AG10803 (cell line): ENCODE results near the gene PHC3.
A peak's percentile ranks its signal among the peaks of the same experiment; 100 is the strongest.

ENCODE experiments used
- DNase-seq: peaks from one replicate; pipeline ENCODE4 v3.0.0; 2010; ENCODE audit warnings: low read depth
- H3K4me3 ChIP-seq: 2 replicates; pipeline ENCODE4 v1.5.1; 2011; ENCODE audit warnings: mild to moderate bottlenecking, low read length, control low read depth
- TF ChIP-seq, protein P1 (sequence below): conservative IDR thresholded peaks from 2 replicates; pipeline ENCODE4 v1.5.1; 2011; ENCODE audit warnings: mild to moderate bottlenecking, low read length, control low read depth, inconsistent platforms

PHC3 gene

GRCh38 chr3:170044271-170044670 is 137.3 kb downstream of the PHC3 start:
- no peak for DNase-seq
- TF ChIP-seq, protein P1, sequence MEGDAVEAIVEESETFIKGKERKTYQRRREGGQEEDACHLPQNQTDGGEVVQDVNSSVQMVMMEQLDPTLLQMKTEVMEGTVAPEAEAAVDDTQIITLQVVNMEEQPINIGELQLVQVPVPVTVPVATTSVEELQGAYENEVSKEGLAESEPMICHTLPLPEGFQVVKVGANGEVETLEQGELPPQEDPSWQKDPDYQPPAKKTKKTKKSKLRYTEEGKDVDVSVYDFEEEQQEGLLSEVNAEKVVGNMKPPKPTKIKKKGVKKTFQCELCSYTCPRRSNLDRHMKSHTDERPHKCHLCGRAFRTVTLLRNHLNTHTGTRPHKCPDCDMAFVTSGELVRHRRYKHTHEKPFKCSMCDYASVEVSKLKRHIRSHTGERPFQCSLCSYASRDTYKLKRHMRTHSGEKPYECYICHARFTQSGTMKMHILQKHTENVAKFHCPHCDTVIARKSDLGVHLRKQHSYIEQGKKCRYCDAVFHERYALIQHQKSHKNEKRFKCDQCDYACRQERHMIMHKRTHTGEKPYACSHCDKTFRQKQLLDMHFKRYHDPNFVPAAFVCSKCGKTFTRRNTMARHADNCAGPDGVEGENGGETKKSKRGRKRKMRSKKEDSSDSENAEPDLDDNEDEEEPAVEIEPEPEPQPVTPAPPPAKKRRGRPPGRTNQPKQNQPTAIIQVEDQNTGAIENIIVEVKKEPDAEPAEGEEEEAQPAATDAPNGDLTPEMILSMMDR, result no peak
- no peak overlapping the region for H3K4me3 ChIP-seq

DNA sequence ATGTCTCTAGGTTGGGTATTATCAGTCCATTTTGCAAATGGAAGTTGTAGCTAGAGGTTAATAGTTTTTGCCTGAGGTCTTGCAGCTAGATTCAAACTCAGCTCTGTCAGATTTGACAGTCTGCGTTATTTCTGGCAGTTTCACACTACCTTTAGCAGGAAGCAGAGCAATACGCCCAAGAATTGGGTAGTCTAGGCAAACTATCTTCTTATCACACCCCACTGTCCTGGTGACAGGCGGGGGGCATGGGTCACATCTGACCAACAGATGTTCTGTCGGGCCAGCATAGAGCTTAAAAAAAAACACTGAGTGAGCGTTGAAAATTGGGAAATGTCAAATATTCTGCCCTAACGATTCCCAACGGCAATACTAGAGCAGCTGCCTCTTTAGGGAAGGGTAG is 138.0 kb downstream of the PHC3 start:
- no peak for DNase-seq
- no peak overlapping the region for H3K4me3 ChIP-seq

GRCh38 chr3:170040418-170040817 is 141.1 kb downstream of the PHC3 start:
- no peak overlapping the region for H3K4me3 ChIP-seq
- TF ChIP-seq, protein P1, result no peak
- DNase-seq, result no peak

More for the DNA sequence above, 138.0 kb downstream of the PHC3 start:
- TF ChIP-seq, protein P1, result no peak

DNA sequence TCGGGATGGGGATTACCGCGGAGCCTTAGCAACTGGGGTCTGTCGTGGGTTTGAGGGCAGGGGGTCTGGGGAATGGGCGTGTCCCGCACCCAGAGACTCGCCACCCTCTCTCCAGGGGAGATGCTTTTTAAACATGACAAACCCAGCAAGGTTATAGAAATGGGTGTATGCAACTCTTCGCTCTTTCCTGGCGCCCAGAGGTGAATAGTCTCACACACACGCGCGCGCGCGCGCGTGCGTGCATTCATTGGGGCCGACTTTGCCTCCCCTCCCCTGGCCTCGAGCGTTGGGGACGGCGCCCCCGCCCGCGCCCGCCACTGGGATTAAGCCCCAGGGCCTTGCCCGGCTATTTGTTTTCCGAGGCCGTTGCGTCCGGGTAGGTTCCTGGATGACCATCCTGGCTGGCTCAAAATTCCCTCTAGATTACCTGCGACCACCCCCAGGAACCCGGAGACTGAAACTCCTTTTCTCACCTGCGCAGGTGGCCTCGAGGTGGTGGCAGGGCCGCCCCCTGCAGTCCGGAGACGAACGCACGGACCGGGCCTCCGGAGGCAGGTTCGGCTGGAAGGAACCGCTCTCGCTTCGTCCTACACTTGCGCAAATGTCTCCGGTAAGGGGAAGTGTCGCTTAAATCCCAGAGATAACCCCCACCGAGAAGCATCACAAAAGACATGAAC is 143.0 kb downstream of the PHC3 start:
- TF ChIP-seq, protein P1, result no peak
- peak overlapping the region; percentile 41 for H3K4me3 ChIP-seq
- no peak for DNase-seq
